AG08396 (cell line): ENCODE measurements around the gene MAPK11.

ENCODE experiments used
- DNase-seq: peaks from one replicate; pipeline ENCODE4 v3.0.0; 2012; ENCODE audit warnings: low spot score, mixed read lengths

The MAPK11 gene

GRCh38 chr22:50260801-50261614 is 9.2 kb downstream of the MAPK11 start:
- DNase-seq: peak; percentile 73

GRCh38 chr22:50260434-50260800 is 9.8 kb downstream of the MAPK11 start:
- no peak for DNase-seq

- DNase-seq: no peak
Measured at GRCh38 chr22:50259302-50259701, 10.9 kb downstream of the MAPK11 start.

GRCh38 chr22:50258361-50259292 is 11.6 kb downstream of the MAPK11 start:
- no peak for DNase-seq

GRCh38 chr22:50257451-50258360 is 12.5 kb downstream of the MAPK11 start:
- no peak for DNase-seq

GRCh38 chr22:50257041-50257440 is 13.1 kb downstream of the MAPK11 start:
- DNase-seq: no peak

GRCh38 chr22:50256258-50256862 is 13.8 kb downstream of the MAPK11 start:
- no peak for DNase-seq

GRCh38 chr22:50255607-50256006 is 14.6 kb downstream of the MAPK11 start:
- no peak for DNase-seq

- DNase-seq: no peak
Measured at GRCh38 chr22:50255099-50255498, 15.1 kb downstream of the MAPK11 start.

GRCh38 chr22:50253941-50254340 is 16.2 kb downstream of the MAPK11 start:
- no peak for DNase-seq

GRCh38 chr22:50253046-50253915 is 16.9 kb downstream of the MAPK11 start:
- DNase-seq: no peak

GRCh38 chr22:50252082-50253045 is 17.8 kb downstream of the MAPK11 start:
- DNase-seq: peak; percentile 85

- no peak for DNase-seq
Measured at GRCh38 chr22:50251477-50252081, 18.6 kb downstream of the MAPK11 start.

- DNase-seq: peak; percentile 94
Measured at GRCh38 chr22:50250555-50251476, 19.4 kb downstream of the MAPK11 start, which contains the start of gene HDAC10. Gene HDAC10 (minus strand): TSS chr22:50251265. CDS start chr22:50251032, 233 bp downstream.

- no peak for DNase-seq
Measured at GRCh38 chr22:50250249-50250554, 20.0 kb downstream of the MAPK11 start.

GRCh38 chr22:50249341-50250248 is 20.6 kb downstream of the MAPK11 start:
- no peak for DNase-seq
